HG03460 (cell line): Measurements from ENCODE around the gene HSPA6.
"Not testable (repeated sequence)": the region's sequence is repeated elsewhere in the genome, so short reads cannot be mapped to it uniquely, and the experiment has no call there.

Experiments
- ATAC-seq: cut with Tn5 transposase; IDR thresholded peaks from one replicate; pipeline ENCODE4 v1.9.1; 2021; ENCODE audit not compliant: unreplicated experiment

HSPA6 gene

GRCh38 chr1:161502641-161503393 lies 21.5 kb upstream of the HSPA6 start:
- ATAC-seq: no peak

- ATAC-seq: no peak
These were observed 21.0 kb upstream of the HSPA6 start for GRCh38 chr1:161503394-161503748.

DNA sequence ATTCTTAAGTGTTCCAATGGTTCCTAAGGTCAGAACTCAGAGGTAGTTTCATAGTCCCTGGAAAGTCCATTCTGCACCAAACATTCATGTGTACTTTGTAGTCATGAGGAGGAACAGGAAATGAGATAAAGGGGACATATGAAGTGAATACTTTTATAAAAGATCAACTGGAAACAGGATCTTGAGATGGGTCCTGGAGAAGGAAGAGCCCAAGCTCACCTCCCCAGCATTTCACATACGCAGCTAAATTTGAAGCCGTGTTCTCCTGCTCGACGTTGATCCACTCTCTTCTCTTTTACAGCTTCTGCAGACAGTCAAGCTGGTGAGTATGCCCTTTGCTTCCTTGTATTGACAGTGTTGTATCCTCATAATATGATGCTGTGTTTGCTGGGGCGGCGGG lies 18.7 kb upstream of the HSPA6 start:
- ATAC-seq: no peak

DNA sequence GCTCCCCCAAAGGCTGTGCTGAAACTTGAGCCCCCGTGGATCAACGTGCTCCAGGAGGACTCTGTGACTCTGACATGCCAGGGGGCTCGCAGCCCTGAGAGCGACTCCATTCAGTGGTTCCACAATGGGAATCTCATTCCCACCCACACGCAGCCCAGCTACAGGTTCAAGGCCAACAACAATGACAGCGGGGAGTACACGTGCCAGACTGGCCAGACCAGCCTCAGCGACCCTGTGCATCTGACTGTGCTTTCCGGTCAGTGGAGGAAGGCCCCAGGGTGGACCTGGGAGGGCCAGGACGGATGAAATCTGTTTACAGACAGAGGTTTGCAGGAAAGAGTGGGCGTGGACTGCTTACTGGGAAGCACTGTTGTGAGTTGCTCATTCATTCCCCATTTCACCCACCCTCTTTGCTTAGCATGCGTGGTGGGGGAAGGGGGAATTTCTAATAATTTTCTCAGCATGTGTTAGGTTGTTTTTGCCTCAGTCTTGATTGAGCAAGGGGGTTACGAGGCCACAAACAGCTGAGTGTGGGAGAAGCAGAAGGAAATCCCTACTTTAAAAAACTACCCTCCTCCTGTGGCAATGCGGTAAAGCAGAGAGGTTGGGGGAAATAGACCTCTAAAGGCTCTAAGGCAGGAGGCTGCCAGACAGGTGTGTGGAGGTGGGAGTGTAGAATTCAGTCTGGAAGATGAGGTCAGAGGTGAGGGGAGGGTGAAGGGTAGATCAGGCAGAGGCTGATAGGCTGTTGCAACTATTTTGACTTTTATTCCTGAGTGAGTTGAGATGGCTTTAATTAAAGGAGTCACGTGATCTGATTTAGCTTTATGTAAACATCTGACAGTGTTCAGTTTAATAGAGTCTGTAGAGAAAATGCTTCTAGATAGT lies 17.8 kb upstream of the HSPA6 start:
- ATAC-seq: no peak

GRCh38 chr1:161510477-161510876 lies 13.9 kb upstream of the HSPA6 start:
- no peak for ATAC-seq

DNA sequence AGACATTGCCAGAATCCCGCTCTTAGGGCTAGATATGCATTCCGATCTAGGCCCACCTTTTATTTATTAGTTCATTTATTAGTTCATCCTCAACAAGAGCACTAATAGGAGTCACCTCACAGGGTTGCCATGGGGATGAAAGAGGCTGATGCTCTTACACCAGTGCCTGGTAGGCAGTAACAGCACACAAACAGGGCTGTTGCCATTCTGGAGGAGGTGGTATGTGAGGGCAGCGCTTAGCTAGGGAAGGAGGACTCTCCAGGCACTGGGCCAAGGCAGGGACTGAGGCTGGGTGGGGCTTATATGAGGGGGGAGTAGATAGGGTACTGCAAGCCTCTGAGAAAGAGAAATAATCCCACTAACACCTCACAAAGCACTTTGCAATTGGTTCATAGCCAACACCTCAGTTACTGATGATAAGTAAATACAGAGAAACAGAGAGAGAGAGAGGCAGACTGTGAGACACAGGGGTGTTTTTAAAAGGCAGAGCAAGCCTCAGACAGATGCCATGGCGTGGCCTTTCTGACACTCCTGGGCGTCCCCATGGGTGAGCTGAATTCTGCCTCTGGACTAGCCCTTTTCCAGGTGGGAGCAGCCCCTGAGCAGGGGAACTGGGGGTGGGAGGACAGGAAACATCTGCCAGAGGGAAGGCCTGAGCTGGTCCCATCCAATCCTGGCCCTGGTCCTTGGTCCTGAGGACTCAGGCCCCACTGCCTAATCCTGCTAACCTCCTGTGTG lies 13.2 kb upstream of the HSPA6 start:
- ATAC-seq: no peak

DNA sequence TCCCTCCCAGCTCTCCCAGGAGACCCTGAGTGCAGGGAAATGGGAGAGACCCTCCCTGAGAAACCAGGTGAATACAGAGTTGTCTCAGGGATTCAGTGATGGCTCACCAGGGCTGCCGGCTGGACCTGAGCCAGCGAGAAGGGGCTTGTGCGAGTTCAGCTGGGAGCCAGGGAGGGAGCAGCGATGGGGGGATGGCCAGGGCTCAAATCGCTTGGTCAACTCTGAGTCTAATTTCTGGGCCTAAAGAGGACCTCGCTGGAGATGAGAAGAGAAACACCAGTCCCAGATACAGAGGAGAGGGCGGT lies 12.6 kb upstream of the HSPA6 start:
- ATAC-seq: no peak

DNA sequence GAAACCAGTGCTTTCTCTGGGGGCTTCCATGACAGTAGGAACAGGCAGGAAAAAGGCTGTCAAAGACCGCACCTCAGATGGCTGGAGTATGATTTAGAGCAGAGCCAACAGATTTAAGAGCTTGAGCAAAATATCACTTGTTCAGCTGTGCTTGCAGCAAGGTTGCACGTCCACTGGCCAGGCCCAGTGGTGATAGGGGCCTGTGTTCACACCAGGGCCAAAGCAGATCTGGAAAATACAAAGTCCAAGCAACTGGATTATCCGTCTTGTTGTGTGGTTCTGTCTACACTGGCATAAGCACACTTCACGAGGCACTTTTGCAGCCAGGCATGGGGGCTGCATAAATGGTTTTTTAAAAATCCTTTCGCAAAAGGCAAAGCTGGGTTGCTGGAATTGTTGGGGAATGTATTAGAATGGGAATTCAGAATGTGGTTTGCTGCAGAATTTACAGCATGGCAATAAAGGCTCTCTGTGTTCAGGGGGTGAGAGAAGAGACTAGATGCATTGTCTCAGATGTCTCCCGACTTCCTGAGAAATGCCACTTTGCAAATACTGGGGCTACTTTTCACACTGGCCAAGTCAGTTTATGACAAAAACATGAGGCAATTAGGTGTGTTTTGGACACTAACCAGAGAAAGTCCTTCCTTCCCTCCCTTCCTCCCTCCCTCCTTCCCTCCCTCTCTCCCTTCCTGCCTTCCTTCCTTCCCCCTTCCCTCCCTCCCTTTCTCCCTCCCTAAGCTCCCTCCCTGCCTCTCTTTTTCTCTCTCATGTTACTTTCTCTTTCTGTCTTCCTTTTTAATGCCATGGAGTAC lies 11.5 kb upstream of the HSPA6 start:
- ATAC-seq: not testable (repeated sequence)

- not testable (repeated sequence) for ATAC-seq
These were observed 10.9 kb upstream of the HSPA6 start for GRCh38 chr1:161513448-161513780.

DNA sequence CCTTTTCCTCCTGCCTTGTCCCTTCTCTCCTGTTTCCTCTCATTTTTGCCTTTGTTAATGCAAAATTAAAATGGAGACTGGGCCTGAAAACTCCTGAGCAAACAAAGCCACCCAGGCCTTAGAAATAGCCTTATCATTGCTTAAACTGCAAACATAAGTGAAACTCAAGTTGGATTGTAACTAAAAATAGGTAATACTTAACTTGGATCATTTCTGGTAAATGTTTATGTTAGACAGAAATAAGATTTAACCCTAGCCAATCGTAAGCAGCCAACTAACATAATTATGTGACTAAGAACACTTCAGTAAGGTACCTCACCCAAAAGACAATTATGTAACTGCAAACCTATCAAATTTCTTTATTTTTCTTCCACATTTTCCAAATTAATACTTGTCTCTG lies 10.4 kb upstream of the HSPA6 start:
- ATAC-seq: not testable (repeated sequence)

DNA sequence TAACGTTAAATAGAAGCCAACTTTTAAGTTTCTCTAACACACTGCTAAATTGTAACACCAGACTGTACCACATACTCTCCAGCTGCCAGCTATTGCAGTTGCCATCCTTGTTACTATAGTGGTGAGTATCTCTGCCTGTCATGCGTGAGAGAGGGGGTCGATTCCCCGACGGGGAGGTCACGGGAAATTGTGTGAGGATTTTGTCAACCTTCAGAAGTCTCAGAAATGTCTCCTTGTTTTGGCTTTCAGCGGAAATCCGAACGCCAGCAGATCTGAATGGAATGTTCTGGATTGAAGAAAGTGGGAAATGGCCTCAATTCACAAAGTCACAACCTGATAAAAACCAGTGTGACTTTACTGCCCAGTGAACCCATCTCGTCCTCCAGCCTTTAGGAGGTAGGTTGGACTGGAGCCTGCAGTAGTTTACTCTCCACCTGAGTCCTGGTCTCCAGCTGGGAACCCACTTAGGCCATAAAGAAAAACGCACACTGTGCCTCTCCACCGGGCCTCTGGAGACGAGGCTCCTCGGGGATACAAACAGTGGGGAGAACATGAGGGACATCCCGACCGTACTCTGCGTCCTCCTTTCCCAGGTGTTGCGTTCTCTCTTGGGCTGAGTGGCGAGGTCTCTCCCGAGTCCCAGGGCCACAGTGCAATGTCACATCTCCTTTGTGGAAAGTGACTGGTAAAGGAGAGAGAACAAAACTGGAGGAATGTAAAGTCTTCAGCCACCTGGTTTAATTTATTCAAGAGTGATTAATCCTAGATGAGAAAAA lies 1.1 kb upstream of the HSPA6 start:
- not testable (repeated sequence) for ATAC-seq

DNA sequence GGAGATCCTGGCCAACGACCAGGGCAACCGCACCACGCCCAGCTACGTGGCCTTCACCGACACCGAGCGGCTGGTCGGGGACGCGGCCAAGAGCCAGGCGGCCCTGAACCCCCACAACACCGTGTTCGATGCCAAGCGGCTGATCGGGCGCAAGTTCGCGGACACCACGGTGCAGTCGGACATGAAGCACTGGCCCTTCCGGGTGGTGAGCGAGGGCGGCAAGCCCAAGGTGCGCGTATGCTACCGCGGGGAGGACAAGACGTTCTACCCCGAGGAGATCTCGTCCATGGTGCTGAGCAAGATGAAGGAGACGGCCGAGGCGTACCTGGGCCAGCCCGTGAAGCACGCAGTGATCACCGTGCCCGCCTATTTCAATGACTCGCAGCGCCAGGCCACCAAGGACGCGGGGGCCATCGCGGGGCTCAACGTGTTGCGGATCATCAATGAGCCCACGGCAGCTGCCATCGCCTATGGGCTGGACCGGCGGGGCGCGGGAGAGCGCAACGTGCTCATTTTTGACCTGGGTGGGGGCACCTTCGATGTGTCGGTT lies 477 bp downstream of the HSPA6 start:
- ATAC-seq: peak; percentile 21

GRCh38 chr1:161525321-161525720 lies 981 bp downstream of the HSPA6 start:
- ATAC-seq: not testable (repeated sequence)

GRCh38 chr1:161525918-161526317 lies 1.6 kb downstream of the HSPA6 start:
- ATAC-seq: not testable (repeated sequence)

DNA sequence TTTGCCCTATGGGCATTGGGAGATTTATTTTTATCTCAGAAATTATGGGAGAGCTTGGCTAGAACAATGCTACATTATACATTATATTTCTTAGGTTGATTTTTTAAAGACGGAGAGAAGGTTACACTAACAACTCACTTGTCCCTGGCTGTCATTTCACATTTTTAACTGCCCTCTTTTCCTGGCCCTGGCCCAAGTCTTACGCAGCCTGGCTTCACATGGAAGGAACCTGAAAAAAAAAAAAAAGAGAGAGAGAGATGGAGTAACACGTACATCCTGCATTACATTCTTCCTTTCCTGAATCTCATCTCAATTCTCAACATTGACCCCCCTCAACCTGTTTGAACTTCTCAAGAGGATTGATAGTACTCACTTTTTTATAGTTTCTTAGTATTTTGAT lies 4.2 kb downstream of the HSPA6 start:
- ATAC-seq: not testable (repeated sequence)

GRCh38 chr1:161529463-161530104 lies 5.2 kb downstream of the HSPA6 start:
- not testable (repeated sequence) for ATAC-seq

GRCh38 chr1:161530158-161530557 lies 5.8 kb downstream of the HSPA6 start:
- peak; percentile 36 for ATAC-seq

GRCh38 chr1:161530671-161531641 lies 6.6 kb downstream of the HSPA6 start:
- ATAC-seq: peak; percentile 58
